Measurements from ENCODE around the gene SMTNL2.
"Not testable (repeated sequence)": the region's sequence is repeated elsewhere in the genome, so short reads cannot be mapped to it uniquely, and the experiment has no call there.

The SMTNL2 gene

GRCh38 chr17:4597975-4598374, 13.6 kb downstream of the SMTNL2 start:
- no peak for TF ChIP-seq CTCF (IDR thresholded peaks at IDR 0.05; ENCODE audit: insufficient read depth, missing control alignments)
- FAIRE-seq (no peak), DNase-seq (ENCODE audit: insufficient read length, low spot score) (no peak)

GRCh38 chr17:4598776-4599504, 14.6 kb downstream of the SMTNL2 start:
- DNase-seq (ENCODE audit: insufficient read length, low spot score) (no peak), FAIRE-seq (no peak)
- no peak for TF ChIP-seq CTCF (IDR thresholded peaks at IDR 0.05; ENCODE audit: insufficient read depth, missing control alignments)

- no peak for FAIRE-seq
- no peak for TF ChIP-seq CTCF (IDR thresholded peaks at IDR 0.05; ENCODE audit: insufficient read depth, missing control alignments)
- DNase-seq (ENCODE audit: insufficient read length, low spot score), result no peak
Measured at GRCh38 chr17:4599505-4600281, 15.4 kb downstream of the SMTNL2 start.

GRCh38 chr17:4600563-4600962, 16.2 kb downstream of the SMTNL2 start:
- TF ChIP-seq CTCF (IDR thresholded peaks at IDR 0.05; ENCODE audit: insufficient read depth, missing control alignments), result no peak
- FAIRE-seq (no peak), DNase-seq (ENCODE audit: insufficient read length, low spot score) (no peak)

- DNase-seq (ENCODE audit: insufficient read length, low spot score) (no peak), FAIRE-seq (no peak)
- TF ChIP-seq CTCF (IDR thresholded peaks at IDR 0.05; ENCODE audit: insufficient read depth, missing control alignments), result no peak
Measured at GRCh38 chr17:4601326-4601725, 17.0 kb downstream of the SMTNL2 start.

- FAIRE-seq, result no peak
- TF ChIP-seq CTCF (IDR thresholded peaks at IDR 0.05; ENCODE audit: insufficient read depth, missing control alignments), result no peak
- no peak for DNase-seq (ENCODE audit: insufficient read length, low spot score)
Measured at GRCh38 chr17:4602041-4602440, 17.7 kb downstream of the SMTNL2 start.

GRCh38 chr17:4604111-4604644, 19.8 kb downstream of the SMTNL2 start:
- TF ChIP-seq CTCF (IDR thresholded peaks at IDR 0.05; ENCODE audit: insufficient read depth, missing control alignments), result no peak
- FAIRE-seq (no peak), DNase-seq (ENCODE audit: insufficient read length, low spot score) (no peak)

GRCh38 chr17:4604736-4605135, 20.4 kb downstream of the SMTNL2 start:
- not testable (repeated sequence) for FAIRE-seq; DNase-seq (ENCODE audit: insufficient read length, low spot score)
